Smooth muscle cell (in vitro differentiated cells): ENCODE data around the gene BACH1. TPM values are rescaled to one million over a fixed set of nuclear protein-coding genes. Genes with fewer than 3 reads are reported as not detected.

Source experiments
- DNase-seq: peaks from one replicate; lab custom pipeline; 2025; ENCODE audit not compliant: unreplicated experiment; lab: John Stamatoyannopoulos, UW
- H2AFZ ChIP-seq: fragments of 200-600 bp; sonication (generic); 2 replicates; pipeline ENCODE4 v1.6.0; 2016; ENCODE audit warnings: antibody characterized with exemption, low read depth, mild to moderate bottlenecking
- H3F3A ChIP-seq: fragments of 200-600 bp; sonication (generic); 2 replicates; pipeline ENCODE4 v1.6.0; 2017; ENCODE audit warnings: antibody characterized with exemption, low read depth
- H3K27ac ChIP-seq: fragments of 200-600 bp; sonication (generic); 2 replicates; pipeline ENCODE4 v1.5.1; 2016; ENCODE audit warnings: low read depth, mild to moderate bottlenecking
- H3K27me3 ChIP-seq: fragments of 200-600 bp; sonication (generic); 2 replicates; pipeline ENCODE4 v1.6.1; 2016; ENCODE audit warnings: low read depth, mild to moderate bottlenecking
- H3K36me3 ChIP-seq: fragments of 200-600 bp; sonication (generic); 2 replicates; pipeline ENCODE4 v1.5.1; 2016; ENCODE audit warnings: low read depth
- H3K4me1 ChIP-seq: fragments of 200-600 bp; sonication (generic); 2 replicates; pipeline ENCODE4 v1.5.1; 2016; ENCODE audit warnings: low read depth
- H3K4me2 ChIP-seq: fragments of 200-600 bp; sonication (generic); 2 replicates; pipeline ENCODE4 v1.6.0; 2016; ENCODE audit warnings: mild to moderate bottlenecking
- H3K4me3 ChIP-seq: fragments of 200-600 bp; sonication (generic); 2 replicates; pipeline ENCODE4 v1.5.1; 2016; ENCODE audit warnings: mild to moderate bottlenecking
- H3K79me2 ChIP-seq: fragments of 200-600 bp; sonication (generic); 2 replicates; pipeline ENCODE4 v1.6.0; 2016; ENCODE audit warnings: low read depth, mild to moderate bottlenecking
- H3K9ac ChIP-seq: fragments of 200-600 bp; sonication (generic); 2 replicates; pipeline ENCODE4 v1.6.0; 2016; ENCODE audit warnings: low read depth
- H3K9me3 ChIP-seq: fragments of 200-600 bp; sonication (generic); replicated peaks from 2 replicates; pipeline ENCODE4 v1.5.1; 2016; ENCODE audit warnings: low read depth
- H4K20me1 ChIP-seq: fragments of 200-600 bp; sonication (generic); 2 replicates; pipeline ENCODE4 v1.6.0; 2016; ENCODE audit warnings: low read depth
- WGBS: methylation state at CpG from one replicate; pipeline ENCODE4 v1.1.7; 2016; ENCODE audit warnings: low lambda C conversion rate; 5-methylcytosine and 5-hydroxymethylcytosine counted together
- polyA plus RNA-seq: library from polyadenylated mRNA; unstranded; fragments of >200 nt; fragmentation: Nextera tagmentation; extraction: Ambion mirVana; gene quantifications from 2 replicates; pipeline ENCODE4 v1.2.1, GENCODE V29; 2016
- total RNA-seq: library from RNA; depleted of rRNA; stranded (reverse); fragments of >200 nt; gene quantifications from 2 replicates; pipeline ENCODE4 v1.2.3, GENCODE V29; 2014
- TF ChIP-seq, protein P1 (sequence below): fragments of 200-600 bp; sonication (generic); IDR thresholded peaks from 2 replicates; pipeline ENCODE4 v1.5.1; 2017; ENCODE audit warnings: borderline replicate concordance, mild to moderate bottlenecking, antibody characterized with exemption; ENCODE audit not compliant: insufficient read depth, poor library complexity, severe bottlenecking

Gene BACH1
- total and polyA plus RNA-seq, 2 experiments from 2014 or later, result 29.5 to 103 TPM

DNA sequence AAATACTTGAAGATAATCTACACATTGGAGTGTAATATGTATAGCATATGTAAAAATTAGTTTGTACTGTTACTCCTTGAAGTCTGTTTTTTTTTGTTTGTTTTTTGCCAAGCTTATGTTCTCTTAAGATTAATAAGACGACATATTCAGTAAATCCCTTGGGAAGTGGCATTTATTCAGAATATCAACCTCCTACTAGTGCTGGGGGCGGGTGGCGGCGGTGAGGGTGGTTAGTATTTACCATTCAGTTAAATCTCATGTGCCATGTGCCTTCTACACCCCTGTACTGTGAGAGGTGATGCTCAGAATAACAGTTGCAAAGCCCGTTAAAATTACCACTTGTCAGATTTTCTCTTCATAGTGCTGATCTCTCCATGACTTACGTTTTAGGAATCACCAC, 3.0 kb downstream of the BACH1 start:
- peaks cover 4% of the 10 kb centered on the region for H3F3A ChIP-seq
- no peak overlapping the region for H2AFZ ChIP-seq
- H4K20me1 ChIP-seq, result peaks cover 75% of the 10 kb centered on the region
- peaks cover 76% of the 10 kb centered on the region for H3K79me2 ChIP-seq
- H3K4me3 ChIP-seq, result peak overlapping the region; percentile 71
- peak overlapping the region; percentile 3 for H3K9ac ChIP-seq
- 68% methylated on average over 6 of the region's 6 CpGs for WGBS
- peak overlapping the region; percentile 93 for H3K27ac ChIP-seq
- no peaks in the 10 kb centered on the region for H3K27me3 ChIP-seq
- no peaks in the 10 kb centered on the region for H3K9me3 ChIP-seq
- no peaks in the 10 kb centered on the region for H3K36me3 ChIP-seq
- H3K4me1 ChIP-seq, result peaks cover 27% of the 10 kb centered on the region
- H3K4me2 ChIP-seq, result peak overlapping the region; percentile 87
- DNase-seq, result no peak
- TF ChIP-seq, protein P1, sequence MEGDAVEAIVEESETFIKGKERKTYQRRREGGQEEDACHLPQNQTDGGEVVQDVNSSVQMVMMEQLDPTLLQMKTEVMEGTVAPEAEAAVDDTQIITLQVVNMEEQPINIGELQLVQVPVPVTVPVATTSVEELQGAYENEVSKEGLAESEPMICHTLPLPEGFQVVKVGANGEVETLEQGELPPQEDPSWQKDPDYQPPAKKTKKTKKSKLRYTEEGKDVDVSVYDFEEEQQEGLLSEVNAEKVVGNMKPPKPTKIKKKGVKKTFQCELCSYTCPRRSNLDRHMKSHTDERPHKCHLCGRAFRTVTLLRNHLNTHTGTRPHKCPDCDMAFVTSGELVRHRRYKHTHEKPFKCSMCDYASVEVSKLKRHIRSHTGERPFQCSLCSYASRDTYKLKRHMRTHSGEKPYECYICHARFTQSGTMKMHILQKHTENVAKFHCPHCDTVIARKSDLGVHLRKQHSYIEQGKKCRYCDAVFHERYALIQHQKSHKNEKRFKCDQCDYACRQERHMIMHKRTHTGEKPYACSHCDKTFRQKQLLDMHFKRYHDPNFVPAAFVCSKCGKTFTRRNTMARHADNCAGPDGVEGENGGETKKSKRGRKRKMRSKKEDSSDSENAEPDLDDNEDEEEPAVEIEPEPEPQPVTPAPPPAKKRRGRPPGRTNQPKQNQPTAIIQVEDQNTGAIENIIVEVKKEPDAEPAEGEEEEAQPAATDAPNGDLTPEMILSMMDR, result no peak

- H3K9ac ChIP-seq, result no peak overlapping the region
- no peak for DNase-seq
- peaks cover 82% of the 10 kb centered on the region for H4K20me1 ChIP-seq
Measured at GRCh38 chr21:29302359-29302875, 3.7 kb downstream of the BACH1 start.

DNA sequence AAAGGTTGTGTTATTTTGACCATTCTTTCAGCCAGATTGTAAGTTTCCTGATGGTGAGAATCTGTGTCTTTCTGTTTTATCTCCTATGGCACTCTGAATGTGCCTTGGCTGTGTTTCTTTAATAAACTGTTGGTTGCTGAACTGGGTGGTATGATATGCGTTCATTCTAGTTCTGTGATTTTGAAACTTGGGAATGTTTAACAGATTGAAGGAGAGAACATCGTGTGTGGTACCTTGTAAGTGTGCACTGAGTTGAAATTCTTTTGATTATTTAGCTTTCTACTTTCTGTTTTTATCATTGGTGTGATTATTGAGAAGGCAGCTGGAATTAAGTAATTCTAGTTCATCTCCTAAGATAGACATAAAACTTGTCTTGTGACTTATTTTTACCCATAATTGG, 4.6 kb downstream of the BACH1 start:
- peaks cover 91% of the 10 kb centered on the region for H4K20me1 ChIP-seq
- DNase-seq, result no peak
- no peaks in the 10 kb centered on the region for H3K9me3 ChIP-seq
- H3K4me1 ChIP-seq, result peaks cover 27% of the 10 kb centered on the region
- no peaks in the 10 kb centered on the region for H3K36me3 ChIP-seq
- no peak overlapping the region for H3K9ac ChIP-seq
- H3K4me3 ChIP-seq, result peak overlapping the region; percentile 71
- TF ChIP-seq, protein P1, result no peak
- H3K27ac ChIP-seq, result peak overlapping the region; percentile 93
- H3K4me2 ChIP-seq, result peak overlapping the region; percentile 87
- H3K27me3 ChIP-seq, result no peaks in the 10 kb centered on the region
- no peak overlapping the region for H2AFZ ChIP-seq
- peaks cover 92% of the 10 kb centered on the region for H3K79me2 ChIP-seq
- H3F3A ChIP-seq, result no peaks in the 10 kb centered on the region
- 87% methylated on average over 2 of the region's 2 CpGs for WGBS

More at GRCh38 chr21:29302359-29302875, 3.7 kb downstream of the BACH1 start:
- H3K4me3 ChIP-seq, result peak overlapping the region; percentile 71
- TF ChIP-seq, protein P1, result no peak
- no peak overlapping the region for H2AFZ ChIP-seq
- H3K36me3 ChIP-seq, result no peaks in the 10 kb centered on the region
- 62% methylated on average over 5 of the region's 5 CpGs for WGBS
- H3K9me3 ChIP-seq, result no peaks in the 10 kb centered on the region
- H3K79me2 ChIP-seq, result peaks cover 83% of the 10 kb centered on the region
- peak overlapping the region; percentile 93 for H3K27ac ChIP-seq
- H3K4me1 ChIP-seq, result peaks cover 27% of the 10 kb centered on the region
- H3F3A ChIP-seq, result peaks cover under 1% of the 10 kb centered on the region
- peak overlapping the region; percentile 87 for H3K4me2 ChIP-seq
- no peaks in the 10 kb centered on the region for H3K27me3 ChIP-seq

DNA sequence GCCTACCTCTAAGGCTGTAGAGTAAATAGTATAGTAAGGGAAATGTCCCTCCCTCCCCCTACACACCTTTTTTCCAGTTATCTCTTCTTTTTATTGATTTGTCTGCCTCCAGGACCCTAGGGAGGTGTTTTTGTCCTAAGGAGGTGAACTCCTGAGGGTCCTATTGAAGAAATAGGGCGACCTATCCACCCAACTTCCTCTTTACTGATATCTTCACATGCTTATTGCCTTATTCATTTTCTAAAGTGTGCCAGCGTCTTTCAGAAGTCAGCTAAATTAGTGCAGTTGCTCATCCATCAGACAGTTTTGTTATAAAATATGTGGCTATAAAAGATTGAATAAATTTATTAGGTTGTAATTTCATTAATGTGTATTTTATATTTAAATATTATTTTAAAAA, 5.9 kb downstream of the BACH1 start:
- DNase-seq, result no peak
- Histone ChIP-seq H3K4me2 (peak overlapping the region; percentile 2), H3K27me3 (no peaks in the 10 kb centered on the region), H2AFZ (no peak overlapping the region), H3K9ac (no peak overlapping the region), H3K27ac (no peak overlapping the region), H3K4me3 (no peak overlapping the region), H4K20me1 (peaks cover 100% of the 10 kb centered on the region), H3F3A (no peaks in the 10 kb centered on the region), H3K79me2 (peaks cover 100% of the 10 kb centered on the region), H3K4me1 (peaks cover 27% of the 10 kb centered on the region), H3K36me3 (no peaks in the 10 kb centered on the region), H3K9me3 (no peaks in the 10 kb centered on the region)
- TF ChIP-seq, protein P1, result no peak
- 79% methylated on average over 2 of the region's 2 CpGs for WGBS
